GM23248 (cell line): Measurements from ENCODE around the gene VIM. TPM values are rescaled to one million over a fixed set of nuclear protein-coding genes. Genes with fewer than 3 reads are reported as not detected.

Experiments used
- DNase-seq: peaks from one replicate; pipeline ENCODE4 v3.0.0-alpha.2; 2015
- H2AFZ ChIP-seq: fragments of 200-600 bp; sonication (generic); 2 replicates; pipeline ENCODE4 v1.6.1; 2016; ENCODE audit warnings: antibody characterized with exemption
- H3F3A ChIP-seq: fragments of 200-600 bp; sonication (generic); 2 replicates; pipeline ENCODE4 v1.6.1; 2016; ENCODE audit warnings: mild to moderate bottlenecking, antibody characterized with exemption, mixed run types; ENCODE audit not compliant: insufficient read depth
- H3K27ac ChIP-seq: fragments of 200-600 bp; sonication (generic); 2 replicates; pipeline ENCODE4 v1.5.1; 2016; ENCODE audit warnings: mild to moderate bottlenecking
- H3K27me3 ChIP-seq: fragments of 200-600 bp; sonication (generic); replicated peaks from 2 replicates; pipeline ENCODE4 v1.6.1; 2016; ENCODE audit warnings: mild to moderate bottlenecking; ENCODE audit not compliant: insufficient read depth
- H3K36me3 ChIP-seq: fragments of 200-600 bp; sonication (generic); 2 replicates; pipeline ENCODE4 v1.6.1; 2016; ENCODE audit warnings: low read depth, mild to moderate bottlenecking
- H3K4me1 ChIP-seq: fragments of 200-600 bp; sonication (generic); 2 replicates; pipeline ENCODE4 v1.6.1; 2016; ENCODE audit warnings: mild to moderate bottlenecking; ENCODE audit not compliant: insufficient read depth
- H3K4me2 ChIP-seq: fragments of 200-600 bp; sonication (generic); one replicate; pipeline ENCODE4 v1.6.1; 2016; ENCODE audit warnings: mild to moderate bottlenecking; ENCODE audit not compliant: unreplicated experiment
- H3K4me3 ChIP-seq: fragments of 200-600 bp; sonication (generic); 2 replicates; pipeline ENCODE4 v1.5.1; 2016; ENCODE audit warnings: mild to moderate bottlenecking
- H3K79me2 ChIP-seq: fragments of 200-600 bp; sonication (generic); 2 replicates; pipeline ENCODE4 v1.6.1; 2016; ENCODE audit warnings: mild to moderate bottlenecking; ENCODE audit not compliant: insufficient read depth
- H3K9ac ChIP-seq: fragments of 200-600 bp; sonication (generic); 2 replicates; pipeline ENCODE4 v1.6.1; 2016; ENCODE audit warnings: mild to moderate bottlenecking
- H3K9me2 ChIP-seq: fragments of 200-600 bp; sonication (generic); 2 replicates; pipeline ENCODE4 v1.6.1; 2016; ENCODE audit warnings: mixed run types, mild to moderate bottlenecking, moderate library complexity; ENCODE audit not compliant: insufficient read depth
- H3K9me3 ChIP-seq: fragments of 200-600 bp; sonication (generic); one replicate; pipeline ENCODE4 v1.6.1; 2017; ENCODE audit warnings: low read depth
- H4K20me1 ChIP-seq: fragments of 200-600 bp; sonication (generic); 2 replicates; pipeline ENCODE4 v1.6.0; 2016; ENCODE audit not compliant: insufficient read depth
- EZH2 ChIP-seq: fragments of 200-600 bp; sonication (generic); IDR thresholded peaks from 2 replicates; pipeline ENCODE4 v1.6.1; 2018; ENCODE audit warnings: antibody characterized with exemption, mild to moderate bottlenecking; ENCODE audit not compliant: insufficient read depth, poor library complexity, severe bottlenecking
- EZH2phosphoT487 ChIP-seq: fragments of 200-600 bp; sonication (generic); IDR thresholded peaks from 2 replicates; pipeline ENCODE4 v1.6.1; 2018; ENCODE audit warnings: antibody characterized with exemption, moderate library complexity, mild to moderate bottlenecking, low read depth; ENCODE audit not compliant: insufficient read depth
- whole genome bisulfite sequencing, 2 experiments: methylation state at CpG; one replicate each; pipeline ENCODE4 v1.1.6; 2015 to 2017; ENCODE audit warnings: low lambda C conversion rate in 2 of 2, low coverage in 1 of 2; ENCODE audit errors: missing lambda C conversion rate in 2 of 2; 5-methylcytosine and 5-hydroxymethylcytosine counted together
- in situ Hi-C: fragments of 300-500 bp; cut with MboI; formaldehyde crosslinking; loops from 2 replicates; pipeline ENCODE4 v1.15.0; 2020
- polyA plus RNA-seq: library from polyadenylated mRNA; unstranded; fragments of >200 nt; fragmentation: Nextera tagmentation; extraction: Ambion mirVana; gene quantifications from 2 replicates; pipeline ENCODE4 v1.2.1, GENCODE V29; 2016
- total RNA-seq: library from RNA; depleted of rRNA; stranded (reverse); fragments of >200 nt; shearing (Covaris generic); gene quantifications from 2 replicates; pipeline ENCODE4 v1.2.3, GENCODE V29; 2014

VIM gene
- total and polyA plus RNA-seq, 2 experiments from 2014 or later, result 3,784 to 10,031 TPM

GRCh38 chr10:17225808-17226207 is 2.2 kb upstream of the VIM start:
- Histone ChIP-seq H3K9me2 (no peaks in the 10 kb centered on the region), H3K27ac (no peak overlapping the region), H2AFZ (no peak overlapping the region), H3K4me2 (no peak overlapping the region), H3K4me3 (no peak overlapping the region), H3K4me1 (peaks cover 19% of the 10 kb centered on the region), H3K79me2 (peaks cover 46% of the 10 kb centered on the region), H4K20me1 (no peaks in the 10 kb centered on the region), H3K9ac (no peak overlapping the region), H3F3A (peaks cover 31% of the 10 kb centered on the region), H3K27me3 (no peaks in the 10 kb centered on the region), H3K9me3 (no peaks in the 10 kb centered on the region), H3K36me3 (peaks cover 16% of the 10 kb centered on the region)
- no peak for DNase-seq
- in situ Hi-C loops, result no loop called here
- 98% methylated on average over 4 of the region's 4 CpGs for WGBS, 2 experiments
- TF ChIP-seq EZH2phosphoT487 (no peak), EZH2 (no peak)

- H3K4me3 ChIP-seq, result peak overlapping the region; percentile 86
- peak overlapping the region; percentile 95 for H3K4me2 ChIP-seq
- H3K4me1 ChIP-seq, result peaks cover 14% of the 10 kb centered on the region
- peaks cover 57% of the 10 kb centered on the region for H3K79me2 ChIP-seq
- WGBS, 2 experiments, result 50 to 51% methylated on average over 8 of the region's 8 CpGs
- peak; percentile 55 for DNase-seq
- peak overlapping the region; percentile 50 for H2AFZ ChIP-seq
- H3K9ac ChIP-seq, result peak overlapping the region; percentile 99
- in situ Hi-C loops, result no loop called here
- H3K27ac ChIP-seq, result peak overlapping the region; percentile 100
- H3K27me3 ChIP-seq, result no peaks in the 10 kb centered on the region
- peaks cover 10% of the 10 kb centered on the region for H4K20me1 ChIP-seq
- no peaks in the 10 kb centered on the region for H3K9me3 ChIP-seq
- TF ChIP-seq EZH2phosphoT487 (no peak), EZH2 (no peak)
- peaks cover 27% of the 10 kb centered on the region for H3K36me3 ChIP-seq
- H3K9me2 ChIP-seq, result no peaks in the 10 kb centered on the region
- H3F3A ChIP-seq, result peaks cover 38% of the 10 kb centered on the region
These were observed 1.1 kb upstream of the VIM start for GRCh38 chr10:17226891-17227303.

- WGBS, 2 experiments, result 1% methylated on average over 12 of the region's 12 CpGs
- Histone ChIP-seq H3K9me2 (no peaks in the 10 kb centered on the region), H3K36me3 (peaks cover 33% of the 10 kb centered on the region), H3K9ac (peak overlapping the region; percentile 99), H3K4me2 (peak overlapping the region; percentile 95), H3K27me3 (no peaks in the 10 kb centered on the region), H4K20me1 (peaks cover 17% of the 10 kb centered on the region), H3K4me3 (peak overlapping the region; percentile 86), H3K9me3 (no peaks in the 10 kb centered on the region), H3F3A (peaks cover 44% of the 10 kb centered on the region), H3K79me2 (peaks cover 63% of the 10 kb centered on the region), H2AFZ (peak overlapping the region; percentile 50; the same call in 1 of the 2 replicates), H3K27ac (peak overlapping the region; percentile 100), H3K4me1 (peaks cover 14% of the 10 kb centered on the region)
- in situ Hi-C loops, result no loop called here
- peak; percentile 70 for DNase-seq
- TF ChIP-seq EZH2phosphoT487 (no peak), EZH2 (no peak)
These were observed 512 bp upstream of the VIM start for GRCh38 chr10:17227367-17228090.

- H3K36me3 ChIP-seq, result peaks cover 48% of the 10 kb centered on the region
These were observed 1.1 kb downstream of the VIM start for GRCh38 chr10:17229016-17229716.

More at GRCh38 chr10:17229016-17229716, 1.1 kb downstream of the VIM start:
- H3K27me3 ChIP-seq, result no peaks in the 10 kb centered on the region
- DNase-seq, result peak; percentile 92
- peaks cover 79% of the 10 kb centered on the region for H3K79me2 ChIP-seq
- peaks cover 24% of the 10 kb centered on the region for H4K20me1 ChIP-seq
- H3K9me3 ChIP-seq, result no peaks in the 10 kb centered on the region
- H3K4me2 ChIP-seq, result peak overlapping the region; percentile 98
- peaks cover 20% of the 10 kb centered on the region for H3K4me1 ChIP-seq
- peak overlapping the region; percentile 99 for H3K9ac ChIP-seq
- H3K27ac ChIP-seq, result peak overlapping the region; percentile 100
- TF ChIP-seq EZH2phosphoT487 (no peak), EZH2 (no peak)
- no peak overlapping the region for H2AFZ ChIP-seq
- in situ Hi-C loops, result no loop called here
- H3F3A ChIP-seq, result peaks cover 58% of the 10 kb centered on the region
- 1% methylated on average over 45 to 60 of the region's 72 CpGs for WGBS, 2 experiments
- no peaks in the 10 kb centered on the region for H3K9me2 ChIP-seq
- peak overlapping the region; percentile 86 for H3K4me3 ChIP-seq
